Activated naive CD4-positive, alpha-beta T cell (primary cell): ENCODE data around the gene GOLGA7B.
"Not testable (repeated sequence)": the region's sequence is repeated elsewhere in the genome, so short reads cannot be mapped to it uniquely, and the experiment has no call there.

Experiments
- DNase-seq, 4 experiments: peaks; one replicate each; lab custom pipeline; 2025; lab: John Stamatoyannopoulos, UW

Gene GOLGA7B

GRCh38 chr10:97831259-97831658 is 18.4 kb upstream of the GOLGA7B start:
- no peak for DNase-seq

- DNase-seq = no peak
These were observed 13.2 kb upstream of the GOLGA7B start for GRCh38 chr10:97836446-97836845.

DNA sequence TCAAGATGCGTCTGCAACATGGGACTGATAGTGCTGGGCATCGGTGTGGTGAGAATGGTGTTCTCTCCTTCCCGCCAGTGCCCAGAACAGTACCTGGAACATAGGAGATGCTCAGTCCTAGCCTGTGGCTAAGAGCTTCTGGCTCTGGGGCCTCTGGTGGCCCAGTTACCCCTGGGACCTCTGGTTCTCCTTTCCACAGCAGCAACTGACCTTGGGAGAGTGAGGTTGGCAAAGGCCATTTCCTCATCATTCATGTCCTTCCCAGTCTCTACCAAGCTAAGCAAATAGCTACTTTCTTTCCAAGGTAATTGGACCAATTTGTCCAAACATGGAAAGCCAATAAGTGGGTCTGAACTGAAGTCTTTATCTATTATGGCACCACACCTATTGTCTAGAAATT is 11.6 kb upstream of the GOLGA7B start:
- no peak for DNase-seq

DNA sequence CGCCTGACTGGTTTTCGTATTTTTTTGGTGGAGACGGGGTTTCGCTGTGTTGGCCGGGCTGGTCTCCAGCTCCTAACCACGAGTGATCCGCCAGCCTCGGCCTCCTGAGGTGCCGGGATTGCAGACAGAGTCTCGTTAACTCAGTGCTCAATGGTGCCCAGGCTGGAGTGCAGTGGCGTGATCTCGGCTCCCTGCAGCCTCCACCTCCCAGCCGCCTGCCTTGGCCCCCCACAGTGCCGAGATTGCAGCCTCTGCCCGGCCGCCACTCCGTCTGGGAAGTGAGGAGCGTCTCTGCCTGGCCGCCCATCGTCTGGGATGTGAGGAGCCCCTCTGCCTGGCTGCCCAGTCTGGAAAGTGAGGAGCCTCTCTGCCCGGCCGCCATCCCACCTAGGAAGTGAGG is 8.5 kb upstream of the GOLGA7B start:
- not testable (repeated sequence) for DNase-seq

- DNase-seq = not testable (repeated sequence)
These were observed 7.5 kb upstream of the GOLGA7B start for GRCh38 chr10:97842114-97842513.

DNA sequence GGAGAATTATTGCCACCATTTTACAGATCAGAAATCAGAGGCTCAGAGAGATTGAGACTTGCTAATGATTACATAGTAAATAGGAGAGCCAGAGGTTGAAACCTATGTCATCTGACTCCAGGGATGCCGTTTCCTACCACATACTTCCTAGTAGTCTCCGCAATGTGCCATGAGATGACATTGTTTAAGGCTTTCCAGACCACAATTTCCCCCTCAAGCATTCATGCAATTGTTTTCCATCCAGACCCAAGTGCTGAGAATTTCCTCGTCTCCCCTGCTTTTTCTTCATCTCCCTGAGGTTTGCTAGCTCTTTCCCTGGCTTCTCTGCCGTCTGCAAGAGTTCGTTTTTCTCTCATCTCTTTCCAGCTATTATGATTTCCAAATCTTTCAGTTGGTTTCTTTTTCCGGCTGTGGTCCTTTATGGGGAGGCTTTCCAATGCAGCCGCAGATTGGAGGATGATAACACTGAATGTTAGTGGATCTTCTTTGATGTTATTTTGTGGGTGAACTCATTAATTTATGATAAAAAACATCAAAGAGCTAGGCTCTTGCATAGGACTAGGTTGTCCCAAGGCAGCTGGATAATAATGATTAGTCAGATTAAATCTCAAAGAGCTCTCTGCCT is 6.9 kb upstream of the GOLGA7B start:
- DNase-seq = no peak

DNA sequence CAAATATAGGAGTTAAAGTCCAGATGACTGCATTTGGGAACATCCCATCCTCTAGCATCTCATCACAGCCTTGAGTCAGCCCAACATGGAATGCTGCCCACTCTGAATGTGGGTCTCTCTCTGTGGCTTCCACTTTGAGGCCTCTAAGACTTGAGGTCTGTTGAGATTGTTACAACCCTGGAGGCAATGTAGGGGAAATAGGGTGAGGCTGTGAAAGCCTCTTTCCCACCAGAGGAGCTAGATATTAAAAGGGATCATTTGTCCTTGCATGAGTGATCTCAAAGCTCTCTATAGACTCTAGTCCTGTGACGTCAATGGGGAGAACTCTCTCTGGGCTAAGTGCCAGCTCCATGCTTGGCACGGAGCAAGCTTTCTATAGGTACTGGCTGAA is 6.4 kb upstream of the GOLGA7B start:
- DNase-seq = no peak

DNA sequence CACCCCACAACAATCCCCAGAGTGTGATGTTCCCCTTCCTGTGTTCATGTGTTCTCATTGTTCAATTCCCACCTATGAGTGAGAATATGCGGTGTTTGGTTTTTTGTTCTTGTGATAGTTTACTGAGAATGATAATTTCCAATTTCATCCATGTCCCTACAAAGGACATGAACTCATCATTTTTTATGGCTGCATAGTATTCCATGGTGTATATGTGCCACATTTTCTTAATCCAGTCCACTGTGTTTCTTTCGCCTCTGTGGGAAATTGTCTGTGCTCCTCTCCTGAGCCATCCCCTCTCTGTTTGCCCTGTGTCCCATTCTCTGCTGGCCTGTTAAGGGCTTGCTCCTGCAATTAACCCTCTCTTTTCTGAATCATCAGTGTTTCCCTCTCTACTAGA is 5.7 kb upstream of the GOLGA7B start:
- DNase-seq = not testable (repeated sequence)

- no peak for DNase-seq
These were observed 5.0 kb upstream of the GOLGA7B start for GRCh38 chr10:97844678-97845077.

- peak in 1 of 4 experiments; percentile 46 for DNase-seq
These were observed 448 bp upstream of the GOLGA7B start for GRCh38 chr10:97849103-97849686.

GRCh38 chr10:97850446-97850845 is 803 bp downstream of the GOLGA7B start:
- no peak for DNase-seq

- peak in 1 of 4 experiments; percentile 7 for DNase-seq
These were observed 1.8 kb downstream of the GOLGA7B start for GRCh38 chr10:97851341-97852001.

- no peak for DNase-seq
These were observed 2.6 kb downstream of the GOLGA7B start for GRCh38 chr10:97852277-97852676.

GRCh38 chr10:97852840-97853405 is 3.3 kb downstream of the GOLGA7B start:
- DNase-seq = no peak

DNA sequence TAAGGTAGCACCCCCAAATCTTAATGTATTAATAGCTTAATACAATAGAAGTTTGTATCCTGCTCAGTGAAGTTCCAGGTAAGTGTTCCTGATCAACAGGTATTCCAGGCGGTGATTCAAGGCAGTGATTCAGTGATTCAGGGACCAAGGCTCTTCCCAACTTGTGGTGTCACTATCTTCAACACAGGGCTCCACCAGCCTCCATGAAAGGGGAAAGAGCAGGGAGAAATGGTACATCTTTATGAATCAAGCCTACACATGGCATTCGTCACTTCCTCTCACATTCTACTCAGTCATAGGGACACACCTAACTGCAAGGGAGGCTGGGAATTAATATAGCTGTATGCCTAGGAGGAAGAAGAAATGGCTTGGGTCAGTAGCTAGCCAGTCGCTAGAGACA is 5.1 kb downstream of the GOLGA7B start:
- no peak for DNase-seq

DNA sequence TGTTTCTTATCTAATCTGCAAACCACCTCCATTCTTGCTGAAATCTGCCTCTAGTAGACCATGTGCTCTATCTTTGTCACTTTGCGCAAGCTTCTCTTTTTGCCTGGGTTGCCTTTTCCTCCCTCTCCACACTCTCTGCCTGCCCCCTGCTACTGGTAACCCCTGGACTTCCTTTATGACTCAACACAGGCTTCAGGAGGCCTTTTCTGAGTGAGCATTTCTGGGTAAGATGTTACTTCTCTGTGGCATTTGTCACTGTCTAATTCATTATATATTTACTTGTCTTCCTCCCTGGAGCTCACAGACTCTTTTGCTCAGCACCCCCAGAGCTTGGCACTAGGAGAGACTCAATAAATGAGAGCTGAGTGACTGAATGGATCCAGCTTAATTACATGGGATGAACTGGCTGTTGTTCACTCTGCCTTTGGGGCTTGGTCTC is 8.4 kb downstream of the GOLGA7B start:
- DNase-seq = no peak

DNA sequence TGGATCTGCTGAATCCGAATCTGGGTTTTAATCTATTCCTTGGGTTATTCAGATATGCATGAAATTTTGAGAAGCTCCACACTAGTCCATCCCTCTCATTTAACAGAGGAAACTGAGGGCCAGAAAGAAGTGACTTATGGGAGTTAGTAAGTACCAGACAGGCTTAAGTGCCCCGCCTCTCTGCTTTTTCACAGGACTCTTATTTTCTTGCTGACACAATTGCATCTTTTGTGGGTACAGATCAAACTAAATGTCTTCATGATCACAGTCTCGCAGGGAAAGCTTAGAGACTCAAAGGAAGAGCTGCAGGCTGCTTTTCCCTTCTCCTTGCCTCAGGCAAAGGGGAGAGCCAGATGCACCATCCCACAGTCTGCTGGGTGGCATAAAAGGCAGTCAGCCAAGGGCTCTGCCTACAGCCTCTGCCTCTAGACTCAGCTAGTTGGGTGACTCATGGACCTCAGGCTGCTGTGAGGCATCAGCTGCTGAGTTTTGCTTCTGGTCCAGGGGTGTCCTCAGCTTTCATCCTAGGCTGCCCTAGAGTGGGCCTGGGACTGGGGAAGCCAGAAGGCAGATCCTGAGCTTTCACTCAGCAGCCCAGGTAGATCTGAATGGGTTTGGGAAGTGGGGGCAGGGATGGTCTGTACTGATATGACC is 11.6 kb downstream of the GOLGA7B start:
- DNase-seq = no peak

DNA sequence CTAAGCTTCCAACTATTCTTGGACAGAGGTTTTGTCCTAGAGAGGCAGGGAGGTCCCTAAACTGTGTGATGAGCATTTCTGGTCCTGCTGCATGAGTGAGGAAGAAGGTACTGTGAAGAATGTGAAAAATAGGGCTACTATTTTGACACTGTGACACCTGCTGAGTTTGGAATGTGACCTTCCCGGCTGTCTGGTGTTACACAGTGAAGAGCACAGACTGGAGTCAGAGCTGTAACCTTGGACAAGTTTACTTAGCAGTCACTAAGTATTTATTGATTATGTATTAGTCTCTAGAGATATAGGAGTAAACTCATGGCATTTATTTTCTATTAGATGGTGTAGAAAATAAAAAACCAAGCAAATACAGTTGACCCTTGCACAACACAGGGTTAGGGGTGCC is 12.3 kb downstream of the GOLGA7B start:
- DNase-seq = no peak

DNA sequence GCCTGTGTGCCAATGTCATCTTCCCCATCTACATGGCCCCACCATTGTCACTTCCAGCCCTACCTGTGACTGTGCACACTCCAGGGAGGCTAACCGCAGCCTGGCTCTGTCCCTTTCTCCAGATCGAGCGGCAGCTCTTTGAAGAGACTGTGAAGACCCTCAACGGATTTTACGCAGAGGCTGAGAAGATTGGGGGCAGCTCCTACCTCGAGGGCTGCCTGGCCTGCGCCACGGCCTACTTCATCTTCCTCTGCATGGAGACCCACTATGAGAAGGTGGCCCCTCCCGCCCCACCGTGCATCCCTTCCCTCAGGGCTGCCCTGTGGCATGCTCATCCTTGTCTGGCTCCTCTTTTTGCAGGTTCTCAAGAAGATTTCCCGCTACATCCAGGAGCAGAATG is 14.2 kb downstream of the GOLGA7B start:
- no peak for DNase-seq

DNA sequence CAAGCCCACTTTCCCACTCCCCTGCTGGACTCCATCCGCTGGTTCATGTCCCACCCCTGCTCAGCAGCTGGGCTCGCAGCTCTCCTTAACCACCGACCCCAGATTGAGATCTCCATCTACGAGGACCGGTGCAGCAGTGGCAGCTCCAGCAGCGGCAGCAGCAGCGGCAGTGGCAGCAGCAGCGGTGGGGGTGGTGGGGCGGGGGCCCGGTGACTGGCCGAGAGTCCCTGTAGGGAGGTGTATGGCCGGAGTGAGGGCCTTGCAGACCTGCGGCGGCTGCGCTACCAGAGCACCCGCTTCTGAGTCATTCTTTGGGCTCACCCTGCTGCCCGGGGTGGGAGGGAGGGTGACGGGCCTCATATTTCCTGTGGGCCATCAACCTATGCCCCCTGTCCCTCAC is 15.8 kb downstream of the GOLGA7B start:
- no peak for DNase-seq

DNA sequence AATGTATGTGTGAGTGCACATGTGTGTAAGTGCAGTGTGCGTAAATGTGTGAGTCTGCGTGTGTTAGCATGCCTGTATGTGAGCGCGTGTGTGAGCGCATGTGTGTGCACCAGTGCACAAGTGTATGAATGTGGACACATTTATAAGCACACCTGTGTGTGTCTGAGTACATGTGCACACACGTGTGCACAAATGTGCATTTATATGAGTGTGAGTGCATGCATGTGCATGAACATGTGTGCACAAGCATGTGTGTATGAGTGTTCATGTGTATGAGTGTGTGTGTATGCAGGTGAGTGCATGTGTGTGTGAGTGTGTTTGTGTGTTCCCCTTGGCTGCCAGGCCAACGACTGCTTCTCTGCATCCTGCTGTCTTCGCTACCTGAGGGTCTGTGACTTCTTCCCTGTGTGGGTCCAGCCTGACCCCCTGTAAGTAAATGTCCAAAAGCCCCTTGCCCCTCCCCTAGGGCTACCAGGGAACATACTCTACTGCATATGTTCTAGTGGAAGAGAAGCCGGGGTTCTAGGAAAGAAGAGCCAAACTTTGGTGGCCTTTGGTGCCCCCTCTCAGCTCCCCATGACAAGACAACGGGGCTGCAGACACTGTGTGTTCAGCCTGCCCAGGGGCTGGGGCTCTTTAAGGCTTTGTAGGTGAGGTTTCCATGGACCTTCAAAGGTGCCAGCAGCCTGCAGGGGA is 17.0 kb downstream of the GOLGA7B start:
- DNase-seq = no peak

DNA sequence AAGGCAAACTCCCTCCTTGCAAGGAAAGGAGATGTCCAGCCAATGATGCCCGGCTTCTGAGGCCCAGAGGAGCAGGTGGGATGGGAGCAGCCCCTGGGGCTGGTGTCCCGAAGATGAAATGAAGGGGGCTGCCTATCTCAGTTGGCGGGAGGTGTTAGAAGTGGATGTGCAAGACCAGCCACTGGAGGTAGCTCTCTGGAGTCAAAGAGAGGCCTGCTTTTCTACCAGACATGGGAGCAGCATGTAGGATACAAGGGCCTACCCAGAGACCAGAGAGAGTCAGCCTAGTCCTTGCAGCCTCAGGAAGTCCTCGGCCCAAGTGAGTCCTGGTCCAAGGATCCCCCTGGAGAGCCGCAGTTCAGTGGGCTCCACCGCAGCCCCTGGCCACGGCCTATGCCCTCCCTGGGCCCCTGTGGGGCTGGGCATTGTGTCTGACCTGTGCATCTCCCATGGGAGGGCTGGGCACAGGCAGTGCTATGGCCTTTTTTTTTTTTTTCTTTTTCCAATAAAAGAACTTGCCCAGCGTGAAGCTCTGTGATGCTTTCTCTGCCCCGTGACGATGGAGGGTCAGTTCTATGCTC is 17.7 kb downstream of the GOLGA7B start:
- DNase-seq = no peak
